HepG2 (cell line): ENCODE measurements around the gene LRRC17. TPM values are rescaled to one million over a fixed set of nuclear protein-coding genes. Genes with fewer than 3 reads are reported as not detected.

ENCODE experiments used
- ATAD3A ChIP-seq: sonication (generic); formaldehyde crosslinking; IDR thresholded peaks from 2 replicates; pipeline ENCODE4 v1.4.0; 2020; ENCODE audit warnings: missing genetic modification reagents
- CTCF ChIP-seq: sonication (generic); formaldehyde crosslinking; IDR thresholded peaks from 2 replicates; pipeline ENCODE4 v1.5.0; 2020; ENCODE audit warnings: mild to moderate bottlenecking, missing genetic modification reagents, moderate library complexity
- ELF1 ChIP-seq: sonication (generic); formaldehyde crosslinking; IDR thresholded peaks from 2 replicates; pipeline ENCODE4 v1.4.0; 2020; ENCODE audit warnings: missing genetic modification reagents
- IRX3 ChIP-seq: sonication (generic); formaldehyde crosslinking; IDR thresholded peaks from 2 replicates; pipeline ENCODE4 v1.8.1; 2023; ENCODE audit warnings: mild to moderate bottlenecking, low read depth, missing genetic modification reagents, borderline replicate concordance
- MAFG ChIP-seq: sonication (generic); formaldehyde crosslinking; IDR thresholded peaks from 2 replicates; pipeline ENCODE4 v1.5.1; 2020; ENCODE audit warnings: mild to moderate bottlenecking, missing genetic modification reagents
- MBNL3 ChIP-seq: fragments of 250-450 bp; sonication (Bioruptor Pico); conservative IDR thresholded peaks from 2 replicates; pipeline ENCODE4 v1.8.0; 2022; ENCODE audit warnings: mild to moderate bottlenecking, inconsistent platforms
- MEF2D ChIP-seq: sonication (generic); formaldehyde crosslinking; IDR thresholded peaks from 2 replicates; pipeline ENCODE4 v1.5.1; 2020; ENCODE audit warnings: mild to moderate bottlenecking, missing genetic modification reagents
- NPAS2 ChIP-seq: sonication (generic); formaldehyde crosslinking; IDR thresholded peaks from 2 replicates; pipeline ENCODE4 v1.8.0; 2022; ENCODE audit warnings: mild to moderate bottlenecking, missing genetic modification reagents, borderline replicate concordance
- NR2F1 ChIP-seq, 2 experiments: fragments of 450-650 bp in 1 of 2; formaldehyde crosslinking in 1 of 2; IDR thresholded peaks; 2 replicates each; pipeline versions ENCODE4 v1.5.0 to v1.6.1; 2016 to 2020; ENCODE audit warnings: mild to moderate bottlenecking in 1 of 2, missing compliant biosample characterization in 1 of 2, missing genetic modification reagents in 1 of 2, moderate library complexity in 1 of 2
- SALL1 ChIP-seq: sonication (generic); formaldehyde crosslinking; IDR thresholded peaks from 2 replicates; pipeline ENCODE4 v1.8.0; 2022; ENCODE audit warnings: mild to moderate bottlenecking, missing genetic modification reagents
- SALL2 ChIP-seq: sonication (generic); formaldehyde crosslinking; IDR thresholded peaks from 2 replicates; pipeline ENCODE4 v1.8.1; 2023; ENCODE audit warnings: mild to moderate bottlenecking, missing genetic modification reagents, inconsistent platforms
- TBX2 ChIP-seq: sonication (generic); formaldehyde crosslinking; IDR thresholded peaks from 2 replicates; pipeline ENCODE4 v1.5.0; 2020; ENCODE audit warnings: missing genetic modification reagents, mild to moderate bottlenecking, borderline replicate concordance
- TGIF2 ChIP-seq: IDR thresholded peaks from 2 replicates; pipeline ENCODE4 v1.6.1; 2016; ENCODE audit warnings: control low read depth, missing compliant biosample characterization
- TIGD3 ChIP-seq: sonication (generic); formaldehyde crosslinking; IDR thresholded peaks from 2 replicates; pipeline ENCODE4 v1.5.1; 2020; ENCODE audit warnings: mild to moderate bottlenecking, missing genetic modification reagents, borderline replicate concordance
- ZBTB25 ChIP-seq: IDR thresholded peaks from 2 replicates; pipeline ENCODE4 v1.6.1; 2018; ENCODE audit warnings: missing genetic modification reagents
- ZFP41 ChIP-seq: sonication (generic); formaldehyde crosslinking; IDR thresholded peaks from 2 replicates; pipeline ENCODE4 v1.4.0; 2020; ENCODE audit warnings: mild to moderate bottlenecking, missing genetic modification reagents, borderline replicate concordance
- ZIK1 ChIP-seq: sonication (generic); formaldehyde crosslinking; IDR thresholded peaks from 2 replicates; pipeline ENCODE4 v1.5.0; 2020; ENCODE audit warnings: mild to moderate bottlenecking, low read depth, missing genetic modification reagents, borderline replicate concordance
- ZNF18 ChIP-seq: sonication (generic); formaldehyde crosslinking; IDR thresholded peaks from 2 replicates; pipeline ENCODE4 v1.8.0; 2022; ENCODE audit warnings: mild to moderate bottlenecking, missing genetic modification reagents; ENCODE audit not compliant: insufficient replicate concordance
- ZNF350 ChIP-seq: sonication (generic); formaldehyde crosslinking; IDR thresholded peaks from 2 replicates; pipeline ENCODE4 v1.4.0; 2020; ENCODE audit warnings: mild to moderate bottlenecking, low read depth, missing genetic modification reagents, borderline replicate concordance
- ZNF605 ChIP-seq: sonication (generic); formaldehyde crosslinking; IDR thresholded peaks from 2 replicates; pipeline ENCODE4 v1.8.0; 2022; ENCODE audit warnings: mild to moderate bottlenecking, missing genetic modification reagents
- ZNF770 ChIP-seq: sonication (generic); formaldehyde crosslinking; IDR thresholded peaks from 2 replicates; pipeline ENCODE4 v1.5.0; 2020; ENCODE audit warnings: mild to moderate bottlenecking, missing genetic modification reagents
- ZSCAN22 ChIP-seq: sonication (generic); formaldehyde crosslinking; IDR thresholded peaks from 2 replicates; pipeline ENCODE4 v1.4.0; 2020; ENCODE audit warnings: mild to moderate bottlenecking, missing genetic modification reagents
- polyA plus RNA-seq, 8 experiments: library from polyadenylated mRNA; depleted of rRNA in 3 of 8; stranded (reverse) in 7 of 8; unstranded in 1 of 8; fragments of >200 nt; fragmentation: Illumina TruSeq in 4 of 8; extraction: Trizol in 4 of 8; gene quantifications; 2 replicates each; pipeline versions ENCODE4 v1.2.1 to v1.2.3, GENCODE V29; 2011 to 2016; ENCODE audit warnings: low read depth in 4 of 8, missing spikeins in 1 of 8, mixed read lengths in 1 of 8; ENCODE audit not compliant: insufficient read depth in 1 of 8
- total RNA-seq, 5 experiments: library from RNA; depleted of rRNA; stranded (reverse); fragments of >200 nt; fragmentation: Illumina TruSeq; extraction: Trizol; gene quantifications; 2 replicates each; pipeline ENCODE4 v1.2.3, GENCODE V29; 2016; ENCODE audit warnings: low read depth in 1 of 5

Gene LRRC17
- total and polyA plus RNA-seq, 2 of the 13 experiments (the other 11 are each of a cell fraction or from before 2014, with no cell fraction given), result 0.20 to 0.66 TPM

GRCh38 chr7:102874166-102874829, 38.5 kb upstream of the LRRC17 start (continued):
- TF ChIP-seq ZNF18 (peak; percentile 47), SALL2 (no peak), ZFP41 (CRISPR knock-in tag) (no peak), ELF1 (CRISPR knock-in tag) (no peak), ZBTB25 (CRISPR knock-in tag) (no peak), ZNF770 (CRISPR knock-in tag) (no peak), ZNF350 (CRISPR knock-in tag) (no peak), ZIK1 (no peak), ATAD3A (CRISPR knock-in tag) (no peak), ZSCAN22 (CRISPR knock-in tag) (no peak), MBNL3 (CRISPR knock-in tag) (no peak), SALL1 (CRISPR knock-in tag) (no peak; the same call in 1 of the 2 replicates), ZNF605 (CRISPR knock-in tag) (no peak), MAFG (CRISPR knock-in tag) (no peak), NR2F1 (CRISPR knock-in tag; IDR thresholded peaks at IDR 0.05) (no peak), NPAS2 (no peak), TIGD3 (CRISPR knock-in tag) (no peak), MEF2D (CRISPR knock-in tag) (no peak), IRX3 (CRISPR knock-in tag) (no peak), TGIF2 (CRISPR knock-in tag) (no peak), CTCF (CRISPR knock-in tag) (no peak), TBX2 (0 out of 2 replicates have a peak, but pooled peaks have one; percentile 53)
